GM23338 (cell line): ENCODE measurements around the gene ZBTB8B. TPM values are rescaled to one million over a fixed set of nuclear protein-coding genes. Genes with fewer than 3 reads are reported as not detected.

ENCODE experiments used
- ATAC-seq: fragments of 200-7000 bp; cut with Tn5 transposase; 3 replicates; pipeline ENCODE4 v1.9.1; 2020
- DNase-seq: peaks from one replicate; pipeline ENCODE4 v3.0.0-alpha.2; 2015; ENCODE audit warnings: low spot score
- H2AFZ ChIP-seq: fragments of 200-600 bp; sonication (generic); 2 replicates; pipeline ENCODE4 v1.8.0; 2016; ENCODE audit warnings: antibody characterized with exemption, mild to moderate bottlenecking, moderate library complexity
- H3F3A ChIP-seq: fragments of 200-600 bp; sonication (generic); replicated peaks from 2 replicates; pipeline ENCODE4 v1.8.0; 2017; ENCODE audit warnings: antibody characterized with exemption, mixed run types, low read depth
- H3K27ac ChIP-seq: fragments of 200-600 bp; sonication (generic); 2 replicates; pipeline ENCODE4 v1.6.1; 2016; ENCODE audit warnings: low read depth
- H3K27me3 ChIP-seq: fragments of 200-600 bp; sonication (generic); 2 replicates; pipeline ENCODE4 v1.8.0; 2016; ENCODE audit warnings: mild to moderate bottlenecking, mixed run types, moderate library complexity; ENCODE audit not compliant: insufficient read depth
- H3K36me3 ChIP-seq: fragments of 200-600 bp; sonication (generic); 2 replicates; pipeline ENCODE4 v1.8.0; 2016; ENCODE audit warnings: mild to moderate bottlenecking; ENCODE audit not compliant: insufficient read depth
- H3K4me1 ChIP-seq: fragments of 200-600 bp; sonication (generic); 2 replicates; pipeline ENCODE4 v1.8.0; 2016; ENCODE audit warnings: mild to moderate bottlenecking, moderate library complexity; ENCODE audit not compliant: insufficient read depth
- H3K4me2 ChIP-seq: fragments of 200-600 bp; sonication (generic); 2 replicates; pipeline ENCODE4 v1.7.1; 2017; ENCODE audit warnings: mixed run types
- H3K4me3 ChIP-seq: fragments of 200-600 bp; sonication (generic); 2 replicates; pipeline ENCODE4 v1.6.1; 2016; ENCODE audit warnings: mixed run types
- H3K79me2 ChIP-seq: fragments of 200-600 bp; sonication (generic); replicated peaks from 2 replicates; pipeline ENCODE4 v1.8.0; 2017; ENCODE audit warnings: mild to moderate bottlenecking; ENCODE audit not compliant: insufficient read depth
- H3K9me2 ChIP-seq: fragments of 200-600 bp; sonication (generic); 2 replicates; pipeline ENCODE4 v1.8.0; 2017; ENCODE audit not compliant: insufficient read depth
- H4K20me1 ChIP-seq: fragments of 200-600 bp; sonication (generic); replicated peaks from 2 replicates; pipeline ENCODE4 v1.8.0; 2017; ENCODE audit warnings: mild to moderate bottlenecking; ENCODE audit not compliant: insufficient read depth
- H3K27ac Mint-ChIP-seq: 2 replicates; pipeline ENCODE4 v1.8.0; 2020; ENCODE audit warnings: inconsistent platforms, mild to moderate bottlenecking, moderate library complexity, mixed read lengths
- H3K27me3 Mint-ChIP-seq: 3 replicates; pipeline ENCODE4 v1.8.0; 2022; ENCODE audit warnings: low read depth, mild to moderate bottlenecking, moderate library complexity, mixed read lengths, inconsistent platforms; ENCODE audit not compliant: insufficient read depth, poor library complexity
- H3K36me3 Mint-ChIP-seq: 3 replicates; pipeline ENCODE4 v1.8.0; 2021; ENCODE audit warnings: low read depth, mild to moderate bottlenecking, inconsistent platforms, moderate library complexity, mixed read lengths
- H3K4me1 Mint-ChIP-seq: 3 replicates; pipeline ENCODE4 v1.8.0; 2020; ENCODE audit warnings: mild to moderate bottlenecking, inconsistent platforms, mixed read lengths
- H3K4me3 Mint-ChIP-seq: 3 replicates; pipeline ENCODE4 v1.8.0; 2021; ENCODE audit warnings: moderate library complexity, mild to moderate bottlenecking, inconsistent platforms, mixed read lengths
- H3K9me3 Mint-ChIP-seq: 3 replicates; pipeline ENCODE4 v1.8.0; 2020; ENCODE audit warnings: moderate library complexity, mild to moderate bottlenecking, inconsistent platforms, mixed read lengths
- CREB1 ChIP-seq: fragments of 250-450 bp; sonication (Bioruptor Pico); IDR thresholded peaks from 2 replicates; pipeline ENCODE4 v1.5.0; 2020; ENCODE audit warnings: low read depth, mild to moderate bottlenecking, moderate library complexity
- ETS1 ChIP-seq: IDR thresholded peaks from 2 replicates; pipeline ENCODE4 v1.6.1; 2016; ENCODE audit warnings: antibody characterized with exemption
- EZH2 ChIP-seq: fragments of 200-600 bp; sonication (generic); IDR thresholded peaks from one replicate; pipeline ENCODE4 v1.8.0; 2017; ENCODE audit warnings: antibody characterized with exemption, mild to moderate bottlenecking, low read depth; ENCODE audit not compliant: unreplicated experiment
- JUNB ChIP-seq: IDR thresholded peaks from one replicate; pipeline ENCODE4 v1.6.1; 2016; ENCODE audit warnings: antibody characterized with exemption; ENCODE audit not compliant: unreplicated experiment
- NANOG ChIP-seq: IDR thresholded peaks from 2 replicates; pipeline ENCODE4 v1.6.1; 2016; ENCODE audit warnings: antibody characterized with exemption, borderline replicate concordance
- POLR2AphosphoS5 ChIP-seq: IDR thresholded peaks from 2 replicates; pipeline ENCODE4 v1.6.1; 2016; ENCODE audit warnings: antibody characterized with exemption, low read depth
- STAT1 ChIP-seq: IDR thresholded peaks from one replicate; pipeline ENCODE4 v1.6.1; 2016; ENCODE audit warnings: antibody characterized with exemption; ENCODE audit not compliant: unreplicated experiment
- ZNF114 ChIP-seq: fragments of 250-450 bp; sonication (Bioruptor Pico); IDR thresholded peaks from 2 replicates; pipeline ENCODE4 v1.5.0; 2020; ENCODE audit warnings: mild to moderate bottlenecking, moderate library complexity
- polyA plus RNA-seq: library from polyadenylated mRNA; unstranded; fragments of >200 nt; fragmentation: Nextera tagmentation; extraction: Ambion mirVana; gene quantifications from 2 replicates; pipeline ENCODE4 v1.2.1, GENCODE V29; 2016
- total RNA-seq: library from RNA; depleted of rRNA; stranded (reverse); fragments of >200 nt; shearing (Covaris generic); gene quantifications from 2 replicates; pipeline ENCODE4 v1.2.3, GENCODE V29; 2014
- TF ChIP-seq, protein P1 (sequence below): fragments of 250-450 bp; sonication (Bioruptor Pico); IDR thresholded peaks from 2 replicates; pipeline ENCODE4 v1.5.0; 2020; ENCODE audit warnings: mild to moderate bottlenecking, moderate library complexity

Gene ZBTB8B
- total and polyA plus RNA-seq, 2 experiments from 2014 or later = 0.95 to 4.2 TPM

GRCh38 chr1:32485554-32486255 is 20.8 kb downstream of the ZBTB8B start:
- ATAC-seq = no peak
- Histone ChIP-seq H3K27me3 (no peaks in the 10 kb centered on the region), H3K36me3 (no peaks in the 10 kb centered on the region; the same call in 1 of the 2 replicates), H2AFZ (no peak overlapping the region), H3K4me2 (no peak overlapping the region), H3K4me1 (no peaks in the 10 kb centered on the region), H3K27ac (no peak overlapping the region; the same call in 1 of the 2 replicates), H3F3A (0 out of 2 replicates have a peak, but pooled peaks cover 2% of the 10 kb centered on the region), H4K20me1 (no peaks in the 10 kb centered on the region), H3K4me3 (no peak overlapping the region), H3K79me2 (no peaks in the 10 kb centered on the region), H3K9me2 (no peaks in the 10 kb centered on the region)
- no peak for DNase-seq
- Mint-ChIP-seq H3K9me3 (no peaks in the 10 kb centered on the region), H3K27ac (no peak overlapping the region), H3K4me3 (no peak overlapping the region), H3K27me3 (peaks cover 2% of the 10 kb centered on the region), H3K36me3 (peaks cover 14% of the 10 kb centered on the region), H3K4me1 (peaks cover 5% of the 10 kb centered on the region; the same call in 2 of the 3 replicates)
- TF ChIP-seq POLR2AphosphoS5 (no peak), STAT1 (no peak), ETS1 (no peak), NANOG (no peak), EZH2 (no peak), JUNB (no peak), ZNF114 (CRISPR knock-in tag) (no peak), CREB1 (CRISPR knock-in tag) (no peak)
- TF ChIP-seq, protein P1, sequence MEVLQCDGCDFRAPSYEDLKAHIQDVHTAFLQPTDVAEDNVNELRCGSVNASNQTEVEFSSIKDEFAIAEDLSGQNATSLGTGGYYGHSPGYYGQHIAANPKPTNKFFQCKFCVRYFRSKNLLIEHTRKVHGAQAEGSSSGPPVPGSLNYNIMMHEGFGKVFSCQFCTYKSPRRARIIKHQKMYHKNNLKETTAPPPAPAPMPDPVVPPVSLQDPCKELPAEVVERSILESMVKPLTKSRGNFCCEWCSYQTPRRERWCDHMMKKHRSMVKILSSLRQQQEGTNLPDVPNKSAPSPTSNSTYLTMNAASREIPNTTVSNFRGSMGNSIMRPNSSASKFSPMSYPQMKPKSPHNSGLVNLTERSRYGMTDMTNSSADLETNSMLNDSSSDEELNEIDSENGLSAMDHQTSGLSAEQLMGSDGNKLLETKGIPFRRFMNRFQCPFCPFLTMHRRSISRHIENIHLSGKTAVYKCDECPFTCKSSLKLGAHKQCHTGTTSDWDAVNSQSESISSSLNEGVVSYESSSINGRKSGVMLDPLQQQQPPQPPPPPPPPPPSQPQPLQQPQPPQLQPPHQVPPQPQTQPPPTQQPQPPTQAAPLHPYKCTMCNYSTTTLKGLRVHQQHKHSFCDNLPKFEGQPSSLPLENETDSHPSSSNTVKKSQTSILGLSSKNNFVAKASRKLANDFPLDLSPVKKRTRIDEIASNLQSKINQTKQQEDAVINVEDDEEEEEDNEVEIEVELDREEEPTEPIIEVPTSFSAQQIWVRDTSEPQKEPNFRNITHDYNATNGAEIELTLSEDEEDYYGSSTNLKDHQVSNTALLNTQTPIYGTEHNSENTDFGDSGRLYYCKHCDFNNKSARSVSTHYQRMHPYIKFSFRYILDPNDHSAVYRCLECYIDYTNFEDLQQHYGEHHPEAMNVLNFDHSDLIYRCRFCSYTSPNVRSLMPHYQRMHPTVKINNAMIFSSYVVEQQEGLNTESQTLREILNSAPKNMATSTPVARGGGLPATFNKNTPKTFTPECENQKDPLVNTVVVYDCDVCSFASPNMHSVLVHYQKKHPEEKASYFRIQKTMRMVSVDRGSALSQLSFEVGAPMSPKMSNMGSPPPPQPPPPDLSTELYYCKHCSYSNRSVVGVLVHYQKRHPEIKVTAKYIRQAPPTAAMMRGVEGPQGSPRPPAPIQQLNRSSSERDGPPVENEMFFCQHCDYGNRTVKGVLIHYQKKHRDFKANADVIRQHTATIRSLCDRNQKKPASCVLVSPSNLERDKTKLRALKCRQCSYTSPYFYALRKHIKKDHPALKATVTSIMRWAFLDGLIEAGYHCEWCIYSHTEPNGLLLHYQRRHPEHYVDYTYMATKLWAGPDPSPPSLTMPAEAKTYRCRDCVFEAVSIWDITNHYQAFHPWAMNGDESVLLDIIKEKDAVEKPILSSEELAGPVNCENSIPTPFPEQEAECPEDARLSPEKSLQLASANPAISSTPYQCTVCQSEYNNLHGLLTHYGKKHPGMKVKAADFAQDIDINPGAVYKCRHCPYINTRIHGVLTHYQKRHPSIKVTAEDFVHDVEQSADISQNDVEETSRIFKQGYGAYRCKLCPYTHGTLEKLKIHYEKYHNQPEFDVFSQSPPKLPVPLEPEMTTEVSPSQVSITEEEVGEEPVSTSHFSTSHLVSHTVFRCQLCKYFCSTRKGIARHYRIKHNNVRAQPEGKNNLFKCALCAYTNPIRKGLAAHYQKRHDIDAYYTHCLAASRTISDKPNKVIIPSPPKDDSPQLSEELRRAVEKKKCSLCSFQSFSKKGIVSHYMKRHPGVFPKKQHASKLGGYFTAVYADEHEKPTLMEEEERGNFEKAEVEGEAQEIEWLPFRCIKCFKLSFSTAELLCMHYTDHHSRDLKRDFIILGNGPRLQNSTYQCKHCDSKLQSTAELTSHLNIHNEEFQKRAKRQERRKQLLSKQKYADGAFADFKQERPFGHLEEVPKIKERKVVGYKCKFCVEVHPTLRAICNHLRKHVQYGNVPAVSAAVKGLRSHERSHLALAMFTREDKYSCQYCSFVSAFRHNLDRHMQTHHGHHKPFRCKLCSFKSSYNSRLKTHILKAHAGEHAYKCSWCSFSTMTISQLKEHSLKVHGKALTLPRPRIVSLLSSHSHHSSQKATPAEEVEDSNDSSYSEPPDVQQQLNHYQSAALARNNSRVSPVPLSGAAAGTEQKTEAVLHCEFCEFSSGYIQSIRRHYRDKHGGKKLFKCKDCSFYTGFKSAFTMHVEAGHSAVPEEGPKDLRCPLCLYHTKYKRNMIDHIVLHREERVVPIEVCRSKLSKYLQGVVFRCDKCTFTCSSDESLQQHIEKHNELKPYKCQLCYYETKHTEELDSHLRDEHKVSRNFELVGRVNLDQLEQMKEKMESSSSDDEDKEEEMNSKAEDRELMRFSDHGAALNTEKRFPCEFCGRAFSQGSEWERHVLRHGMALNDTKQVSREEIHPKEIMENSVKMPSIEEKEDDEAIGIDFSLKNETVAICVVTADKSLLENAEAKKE (CRISPR knock-in tag) = no peak
